Stimulated activated naive B cell treated with anti-CD40 and anti-IgM and Interleukin-4, amounts not matched to agents 10 μg/mL and 1 μg/mL and 100 μg/mL, for 72 hours (primary cell): ENCODE data around the gene MRS2.

Experiments
- ATAC-seq, 2 donors: fragments of 150-1000 bp; cut with Tn5 transposase; replicated peaks; 2 replicates each; pipeline ENCODE4 v1.10.0; 2021; ENCODE audit warnings: moderate library complexity in 1 of 2
- DNase-seq: peaks from one replicate; pipeline ENCODE4 v3.0.0; 2021
- H3K27ac Mint-ChIP-seq: one replicate; pipeline ENCODE4 v1.8.0; 2022; ENCODE audit warnings: mild to moderate bottlenecking, mixed read lengths
- H3K27me3 Mint-ChIP-seq, 2 donors: one replicate each; pipeline ENCODE4 v1.8.0; 2022; ENCODE audit warnings: mixed read lengths in 2 of 2
- H3K36me3 Mint-ChIP-seq, 2 donors: one replicate each; pipeline ENCODE4 v1.8.0; 2022; ENCODE audit warnings: mixed read lengths in 2 of 2, mild to moderate bottlenecking in 1 of 2
- H3K4me1 Mint-ChIP-seq, 2 donors: one replicate each; pipeline ENCODE4 v1.8.0; 2022; ENCODE audit warnings: mixed read lengths in 2 of 2, mild to moderate bottlenecking in 1 of 2
- H3K4me3 Mint-ChIP-seq, 2 donors: one replicate each; pipeline ENCODE4 v1.8.0; 2022; ENCODE audit warnings: mild to moderate bottlenecking in 2 of 2, mixed read lengths in 2 of 2, moderate library complexity in 1 of 2
- H3K9me3 Mint-ChIP-seq, 2 donors: one replicate each; pipeline ENCODE4 v1.8.0; 2022; ENCODE audit warnings: mixed read lengths in 2 of 2, mild to moderate bottlenecking in 1 of 2

MRS2 gene

DNA sequence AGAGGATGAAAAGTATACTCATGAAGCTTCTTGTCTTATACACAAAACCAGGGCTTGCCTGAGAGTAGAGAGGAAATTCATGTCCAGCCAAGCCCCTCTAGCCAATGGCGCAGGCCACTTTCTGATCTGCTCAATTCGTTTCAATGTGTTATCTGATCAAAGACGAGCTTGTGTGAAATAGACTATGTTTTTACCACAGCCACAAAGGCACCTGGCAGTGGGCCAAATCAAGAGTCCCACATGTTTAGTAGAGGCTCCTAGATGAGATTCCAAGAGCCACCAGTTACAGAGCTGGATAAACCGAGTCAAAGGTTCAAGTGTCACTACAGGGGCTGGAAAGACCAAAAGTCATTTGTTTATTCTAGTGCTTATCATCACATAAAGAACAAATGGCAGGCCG, 51.7 kb downstream of the MRS2 start:
- Mint-ChIP-seq H3K27me3 (no peaks in the 10 kb centered on the region), H3K4me1 (no peaks in the 10 kb centered on the region), H3K36me3 (peaks cover 0 to 2% of the 10 kb centered on the region in 2 donors), H3K4me3 (no peak overlapping the region), H3K9me3 (no peaks in the 10 kb centered on the region), H3K27ac (no peak overlapping the region)
- DNase-seq = no peak
- ATAC-seq = no peak

DNA sequence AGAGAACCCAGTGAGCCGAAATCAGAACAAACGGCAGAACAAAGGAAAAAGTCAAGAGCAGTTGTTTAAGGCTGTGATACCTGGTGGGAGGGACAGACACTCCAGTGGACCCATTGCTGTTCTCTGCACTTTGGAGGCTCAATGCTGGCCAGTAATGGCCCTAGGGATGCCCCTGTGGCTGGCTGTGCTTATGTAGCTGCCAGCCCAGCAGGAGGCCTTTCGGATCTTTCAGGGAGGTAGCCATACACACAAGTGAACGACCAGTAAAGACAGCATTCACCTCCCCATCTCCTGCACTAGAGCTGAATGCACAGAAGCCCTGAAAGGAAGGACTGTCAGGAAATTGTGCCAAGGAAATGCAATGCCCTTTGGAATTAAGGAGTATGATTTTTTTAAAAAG, 52.3 kb downstream of the MRS2 start:
- H3K36me3 Mint-ChIP-seq = peaks cover 2 to 3% of the 10 kb centered on the region in 2 donors
- H3K9me3 Mint-ChIP-seq = no peaks in the 10 kb centered on the region
- no peak overlapping the region for H3K4me3 Mint-ChIP-seq
- no peak for DNase-seq
- no peaks in the 10 kb centered on the region for H3K4me1 Mint-ChIP-seq
- H3K27me3 Mint-ChIP-seq = no peaks in the 10 kb centered on the region
- no peak overlapping the region for H3K27ac Mint-ChIP-seq
- ATAC-seq = no peak

DNA sequence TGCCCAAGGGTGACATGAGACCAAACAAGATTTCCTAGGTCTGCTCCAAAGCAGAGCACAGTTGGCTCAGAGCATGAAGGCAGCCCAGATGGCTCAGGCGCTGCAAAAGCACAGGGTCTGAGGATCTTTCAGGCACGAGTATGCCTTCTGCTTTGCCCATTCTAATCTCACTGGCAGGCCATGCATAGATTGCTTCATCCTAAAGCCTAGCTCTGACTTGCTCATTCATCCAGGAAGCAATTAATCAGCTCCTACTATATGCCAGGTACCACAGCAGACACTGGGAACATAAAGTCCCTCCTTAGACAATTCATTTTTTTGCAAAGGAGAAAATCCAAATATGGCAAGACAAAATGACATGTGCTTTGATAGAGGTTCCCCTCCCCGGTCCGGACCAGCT, 55.4 kb downstream of the MRS2 start:
- Mint-ChIP-seq H3K27me3 (no peaks in the 10 kb centered on the region), H3K27ac (no peak overlapping the region), H3K9me3 (no peaks in the 10 kb centered on the region), H3K4me1 (no peaks in the 10 kb centered on the region), H3K36me3 (peaks cover 2 to 3% of the 10 kb centered on the region in 2 donors), H3K4me3 (no peak overlapping the region)
- no peak for DNase-seq
- no peak for ATAC-seq

DNA sequence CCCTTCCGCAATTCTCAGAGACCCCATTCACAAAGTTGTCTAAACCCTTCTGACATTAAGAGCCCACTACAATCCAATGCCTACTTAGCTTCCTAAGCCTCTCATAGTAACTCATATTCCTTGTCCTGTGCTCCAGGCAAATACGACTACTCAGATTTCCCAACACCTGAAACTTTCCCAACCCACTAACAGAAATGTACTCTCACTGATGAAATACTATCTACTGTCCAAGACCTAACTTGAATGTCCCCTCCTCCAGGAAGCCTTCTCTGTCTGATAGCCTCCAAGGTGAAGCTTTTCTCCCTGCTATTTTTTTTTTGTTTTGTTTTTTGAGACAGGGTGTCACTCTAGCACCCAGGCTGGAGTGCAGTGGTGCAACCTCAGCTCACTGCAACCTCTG, 56.2 kb downstream of the MRS2 start:
- DNase-seq = no peak

DNA sequence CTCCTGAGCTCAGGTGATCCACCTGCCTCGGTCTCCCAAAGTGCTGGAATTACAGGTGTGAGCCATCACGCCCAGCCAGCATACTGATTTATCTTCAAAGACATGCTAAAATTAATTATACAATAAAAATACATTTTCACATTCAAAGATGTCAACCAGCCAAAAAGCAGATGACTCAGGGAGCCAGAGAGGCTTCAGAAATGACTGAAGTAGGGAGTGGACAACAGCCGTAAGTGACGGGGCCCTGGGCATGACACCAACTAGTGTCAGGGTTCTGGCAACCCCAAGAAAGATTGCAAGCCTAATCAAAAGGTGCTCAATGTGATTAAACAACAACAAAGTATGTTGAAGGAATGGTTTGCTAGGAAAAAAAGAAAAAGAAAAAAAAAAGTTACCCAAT, 58.2 kb downstream of the MRS2 start:
- H3K4me1 Mint-ChIP-seq = no peaks in the 10 kb centered on the region
- H3K9me3 Mint-ChIP-seq = no peaks in the 10 kb centered on the region
- no peak for ATAC-seq

More for the DNA sequence above, 56.2 kb downstream of the MRS2 start:
- Mint-ChIP-seq H3K27ac (no peak overlapping the region), H3K27me3 (no peaks in the 10 kb centered on the region), H3K4me3 (no peak overlapping the region), H3K9me3 (no peaks in the 10 kb centered on the region), H3K36me3 (peaks cover 2 to 3% of the 10 kb centered on the region in 2 donors), H3K4me1 (no peaks in the 10 kb centered on the region)
- ATAC-seq = no peak

DNA sequence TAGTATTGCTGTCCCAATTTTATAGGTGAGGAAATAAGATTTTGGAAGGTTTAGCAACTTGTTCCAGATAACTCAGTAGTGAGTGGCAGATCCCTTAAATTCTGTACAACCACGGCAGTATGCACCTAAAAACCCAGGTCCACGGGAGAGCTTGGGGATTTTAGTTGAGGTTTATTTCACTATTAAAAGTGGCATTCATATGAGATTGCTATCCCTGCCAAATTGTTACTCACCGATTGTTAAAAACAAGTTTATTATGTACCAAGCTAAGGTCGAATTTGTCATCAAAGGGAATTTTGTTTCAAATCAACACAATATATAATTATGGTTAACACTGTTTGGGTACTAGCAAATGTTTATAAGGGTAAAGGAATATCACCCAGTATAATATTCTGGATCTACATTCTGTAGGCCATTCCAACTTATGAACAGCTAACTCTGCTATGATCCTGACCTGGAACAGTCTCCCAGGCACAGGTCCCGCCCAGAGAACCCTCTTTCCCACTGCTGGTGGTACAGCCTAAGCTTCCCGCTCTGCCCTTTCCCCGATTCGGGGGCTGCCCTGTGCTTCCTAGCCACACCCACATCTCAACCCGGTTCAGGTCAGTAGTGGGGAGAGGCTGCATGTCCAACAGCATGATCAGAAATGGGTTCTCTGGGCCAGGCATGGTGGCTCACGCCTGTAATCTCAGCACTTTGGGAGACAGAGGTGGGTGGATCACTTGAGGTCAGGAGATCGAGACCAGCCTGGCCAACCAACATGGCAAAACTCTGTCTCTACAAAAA, 61.7 kb downstream of the MRS2 start:
- Mint-ChIP-seq H3K27me3 (no peaks in the 10 kb centered on the region), H3K4me3 (no peak overlapping the region), H3K27ac (no peak overlapping the region), H3K36me3 (peaks cover 3 to 9% of the 10 kb centered on the region in 2 donors), H3K9me3 (no peaks in the 10 kb centered on the region), H3K4me1 (no peaks in the 10 kb centered on the region)
- no peak for ATAC-seq
- DNase-seq = no peak

More for the DNA sequence above, 58.2 kb downstream of the MRS2 start:
- no peak for DNase-seq
- H3K36me3 Mint-ChIP-seq = peaks cover 3 to 6% of the 10 kb centered on the region in 2 donors
- H3K4me3 Mint-ChIP-seq = no peak overlapping the region
- H3K27ac Mint-ChIP-seq = no peak overlapping the region
- H3K27me3 Mint-ChIP-seq = no peaks in the 10 kb centered on the region

DNA sequence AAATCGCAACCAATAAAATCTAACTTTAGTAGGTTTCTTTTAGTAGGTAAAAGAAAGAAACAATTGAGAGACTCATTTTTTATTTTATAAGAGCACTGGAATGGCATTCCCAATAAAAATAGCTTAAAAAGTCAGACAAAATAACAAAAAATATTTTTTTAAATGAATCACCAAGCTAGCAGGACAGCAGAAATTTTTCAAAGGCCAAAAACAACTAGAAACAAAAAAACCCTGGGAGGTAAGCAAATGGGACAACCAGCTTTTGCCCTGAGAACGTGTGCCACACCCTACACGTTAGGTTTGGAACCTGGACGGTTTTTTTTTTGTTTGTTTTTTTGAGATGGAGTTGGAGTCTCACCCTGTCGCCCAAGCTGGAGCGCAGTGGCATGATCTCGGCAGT, 67.1 kb downstream of the MRS2 start:
- H3K9me3 Mint-ChIP-seq = no peaks in the 10 kb centered on the region
- no peak for DNase-seq
- peaks cover 4 to 10% of the 10 kb centered on the region in 2 donors for H3K36me3 Mint-ChIP-seq
- no peak overlapping the region for H3K4me3 Mint-ChIP-seq
- H3K4me1 Mint-ChIP-seq = no peaks in the 10 kb centered on the region
- no peaks in the 10 kb centered on the region for H3K27me3 Mint-ChIP-seq
- no peak for ATAC-seq
- H3K27ac Mint-ChIP-seq = no peak overlapping the region

DNA sequence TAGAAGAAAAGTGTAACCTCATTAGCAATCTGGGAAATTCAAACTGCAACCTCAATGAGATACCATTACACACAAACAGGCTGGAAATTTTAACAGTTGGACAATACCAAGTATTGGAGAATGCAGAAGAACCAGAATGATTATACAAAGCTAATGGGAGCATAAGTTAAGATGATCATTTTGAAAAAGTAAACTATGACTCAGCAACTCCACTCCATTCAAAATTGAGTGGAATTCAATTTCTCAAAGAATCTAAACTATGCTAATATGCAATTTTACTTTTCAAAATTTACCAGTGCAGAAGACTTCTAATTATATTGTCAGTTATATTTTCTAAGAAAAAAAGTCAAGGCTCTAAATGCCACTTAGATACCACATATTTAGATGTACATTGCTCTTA, 69.4 kb downstream of the MRS2 start:
- Mint-ChIP-seq H3K9me3 (no peaks in the 10 kb centered on the region), H3K27ac (no peak overlapping the region), H3K36me3 (peaks cover 1 to 4% of the 10 kb centered on the region in 2 donors), H3K4me3 (no peak overlapping the region), H3K4me1 (no peaks in the 10 kb centered on the region), H3K27me3 (no peaks in the 10 kb centered on the region)
- ATAC-seq = no peak
- no peak for DNase-seq
